Cardiac fibroblast (primary cell): ENCODE measurements around the gene ZDHHC13.

ENCODE experiments used
- DNase-seq, 2 donors: peaks; one replicate each; pipeline versions ENCODE4 v3.0.0 to v3.0.0-alpha.2; 2010; ENCODE audit warnings: low read depth in 2 of 2
- H3K4me3 ChIP-seq, 2 donors: replicated peaks in 1 of 2; 1 replicate in 1 of 2; 2 replicates in 1 of 2; pipeline ENCODE4 v1.5.1; 2011; ENCODE audit warnings: low read depth in 2 of 2, low read length in 2 of 2, mild to moderate bottlenecking in 2 of 2, moderate library complexity in 1 of 2
- CTCF ChIP-seq: IDR thresholded peaks from one replicate; pipeline ENCODE4 v1.5.1; 2011; ENCODE audit warnings: low read depth, mild to moderate bottlenecking, low read length, inconsistent platforms

Gene ZDHHC13

GRCh38 chr11:19176629-19177186 lies 59.7 kb downstream of the ZDHHC13 start:
- DNase-seq = no peak
- no peak overlapping the region for H3K4me3 ChIP-seq
- TF ChIP-seq CTCF = no peak

- H3K4me3 ChIP-seq = no peak overlapping the region
- peak; percentile 19 to 35 for DNase-seq
These were observed 64.7 kb downstream of the ZDHHC13 start for GRCh38 chr11:19181531-19182261.

GRCh38 chr11:19183646-19184045 lies 66.7 kb downstream of the ZDHHC13 start:
- H3K4me3 ChIP-seq = no peak overlapping the region
- DNase-seq = no peak
- TF ChIP-seq CTCF = no peak

More at GRCh38 chr11:19181531-19182261, 64.7 kb downstream of the ZDHHC13 start:
- no peak for TF ChIP-seq CTCF

GRCh38 chr11:19185036-19185435 lies 68.1 kb downstream of the ZDHHC13 start:
- H3K4me3 ChIP-seq = no peak overlapping the region
- TF ChIP-seq CTCF = no peak
- no peak for DNase-seq

- no peak overlapping the region for H3K4me3 ChIP-seq
- no peak for DNase-seq
- TF ChIP-seq CTCF = no peak
These were observed 68.6 kb downstream of the ZDHHC13 start for GRCh38 chr11:19185516-19186052.

GRCh38 chr11:19187114-19187832 lies 70.3 kb downstream of the ZDHHC13 start:
- TF ChIP-seq CTCF = no peak
- H3K4me3 ChIP-seq = no peak overlapping the region
- DNase-seq = peak in 1 of 2 donors; percentile 59
